ENCODE measurements around the gene XBP1.

DNA sequence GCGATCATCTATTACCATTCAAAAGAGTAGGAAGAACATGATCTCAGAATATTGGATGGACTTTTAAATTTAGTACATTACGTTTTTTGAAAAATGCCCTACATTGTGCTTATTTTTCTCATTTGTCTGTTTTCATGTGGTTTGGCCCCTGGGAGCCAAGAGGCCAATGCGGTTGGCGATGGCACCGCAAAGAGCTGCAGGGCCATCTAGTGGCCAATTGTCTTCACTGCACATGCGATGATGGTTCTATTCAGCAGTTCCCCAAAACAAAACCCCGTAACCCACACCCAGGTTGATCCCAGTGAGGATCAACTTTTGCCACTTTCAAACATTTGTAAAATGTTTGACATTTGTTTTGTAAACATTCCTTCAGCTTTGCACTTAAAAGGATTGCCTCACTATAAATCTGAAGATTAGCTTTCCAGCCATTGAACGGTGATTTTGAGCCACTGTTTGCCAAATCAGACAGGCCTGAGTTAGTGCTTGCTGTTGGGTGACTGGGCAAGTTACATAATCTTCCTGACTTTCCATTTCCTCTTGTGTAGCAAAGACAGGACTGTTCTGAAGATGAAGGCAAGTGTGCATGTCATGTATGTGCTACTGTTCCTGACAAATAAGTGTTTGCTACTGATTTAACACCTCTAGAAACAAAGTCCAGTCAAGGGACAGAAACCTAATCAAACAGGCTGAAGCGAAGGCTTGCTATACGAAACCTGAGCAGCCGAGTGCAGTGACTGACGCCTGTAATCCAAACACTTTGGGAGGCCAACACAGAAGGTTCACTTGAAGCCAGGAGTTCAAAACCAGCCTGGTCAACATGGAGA is 29.2 kb upstream of the XBP1 start:
- TF ChIP-seq SUZ12 (IDR thresholded peaks at IDR 0.05; ENCODE audit: extremely low read depth, insufficient read depth, insufficient read length): no peak
- TF ChIP-seq YY1 (IDR thresholded peaks at IDR 0.05; ENCODE audit: insufficient read depth, insufficient read length): no peak
- no peak for TF ChIP-seq ZNF274 (IDR thresholded peaks at IDR 0.05; ENCODE audit: low read depth, low read length)

Data from NT2/D1 (cell line).